ENCODE measurements around the gene PAX5.

DNA sequence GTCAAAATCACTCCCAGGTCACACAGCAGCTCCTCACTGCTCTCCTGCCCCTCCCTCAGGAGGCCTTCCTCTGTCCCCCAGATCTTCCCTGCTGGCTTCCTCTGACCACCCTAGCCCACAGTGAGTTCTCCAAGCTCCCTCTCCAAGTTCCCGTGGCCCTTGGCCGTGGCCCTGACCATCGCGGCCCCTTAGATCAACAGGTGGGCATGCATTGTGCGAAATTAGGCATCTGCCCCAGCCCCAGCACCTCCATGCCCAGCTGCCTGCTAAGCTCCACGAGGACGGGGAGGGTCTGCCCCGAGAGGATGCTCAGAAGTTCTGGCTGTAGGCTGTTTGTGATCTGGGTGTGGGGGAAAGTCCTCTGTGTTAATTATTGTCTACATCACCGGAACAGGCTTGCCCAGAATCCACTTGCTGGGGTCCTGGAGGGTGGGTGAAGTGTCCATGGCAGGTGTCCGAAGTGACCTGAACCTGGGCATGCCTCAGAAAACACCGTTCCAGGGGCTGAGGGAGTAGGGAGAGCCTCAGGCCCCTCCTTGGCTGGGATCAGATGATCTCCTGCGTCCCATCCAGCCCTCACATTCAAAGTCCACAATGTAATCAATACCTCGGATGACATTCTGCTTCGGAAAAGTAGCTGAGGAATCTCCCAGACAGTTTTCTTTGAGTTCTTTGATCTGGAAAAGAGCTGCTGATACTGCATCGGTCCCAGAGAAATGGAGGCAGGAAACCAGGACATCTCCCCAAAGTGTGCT, 194.8 kb downstream of the PAX5 start:
- TF ChIP-seq, protein P1, sequence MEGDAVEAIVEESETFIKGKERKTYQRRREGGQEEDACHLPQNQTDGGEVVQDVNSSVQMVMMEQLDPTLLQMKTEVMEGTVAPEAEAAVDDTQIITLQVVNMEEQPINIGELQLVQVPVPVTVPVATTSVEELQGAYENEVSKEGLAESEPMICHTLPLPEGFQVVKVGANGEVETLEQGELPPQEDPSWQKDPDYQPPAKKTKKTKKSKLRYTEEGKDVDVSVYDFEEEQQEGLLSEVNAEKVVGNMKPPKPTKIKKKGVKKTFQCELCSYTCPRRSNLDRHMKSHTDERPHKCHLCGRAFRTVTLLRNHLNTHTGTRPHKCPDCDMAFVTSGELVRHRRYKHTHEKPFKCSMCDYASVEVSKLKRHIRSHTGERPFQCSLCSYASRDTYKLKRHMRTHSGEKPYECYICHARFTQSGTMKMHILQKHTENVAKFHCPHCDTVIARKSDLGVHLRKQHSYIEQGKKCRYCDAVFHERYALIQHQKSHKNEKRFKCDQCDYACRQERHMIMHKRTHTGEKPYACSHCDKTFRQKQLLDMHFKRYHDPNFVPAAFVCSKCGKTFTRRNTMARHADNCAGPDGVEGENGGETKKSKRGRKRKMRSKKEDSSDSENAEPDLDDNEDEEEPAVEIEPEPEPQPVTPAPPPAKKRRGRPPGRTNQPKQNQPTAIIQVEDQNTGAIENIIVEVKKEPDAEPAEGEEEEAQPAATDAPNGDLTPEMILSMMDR (IDR thresholded peaks at IDR 0.05) = no peak
- TF ChIP-seq POLR2AphosphoS5 (IDR thresholded peaks at IDR 0.05; ENCODE audit: insufficient read depth in 1 of 2, low read depth in 1 of 2) (no peak), POLR2A (IDR thresholded peaks at IDR 0.05) (no peak)
